NCI-H510A treated with DMSO at 0.1 percent for 48 hours (cell line): ENCODE data around the gene SHC3.

Experiments
- DNase-seq: peaks from one replicate; lab custom pipeline; 2025; lab: John Stamatoyannopoulos, UW

The SHC3 gene

DNA sequence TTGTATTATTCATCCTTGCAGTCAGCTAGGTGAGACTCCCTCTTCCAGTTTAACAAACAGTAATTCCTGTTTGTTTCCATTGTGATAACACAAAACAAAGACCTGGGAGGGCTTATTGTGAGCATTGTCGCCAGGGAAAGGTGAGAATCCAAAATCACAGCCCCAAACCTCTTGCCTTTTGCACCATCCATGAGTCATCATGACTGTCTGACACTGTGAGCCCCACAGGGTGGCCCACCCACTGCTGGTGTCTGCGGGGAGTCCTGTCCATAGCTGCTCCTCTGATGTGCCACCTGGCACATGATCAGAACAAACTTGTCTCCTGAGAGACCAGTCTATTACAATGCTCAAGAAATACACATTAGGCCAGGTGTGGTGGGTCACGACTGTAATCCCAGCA, 221.1 kb downstream of the SHC3 start:
- DNase-seq, result no peak
